Cardiac ventricle fibroblast (primary cell): ENCODE data around the gene SEPHS2. TPM values are rescaled to one million over a fixed set of nuclear protein-coding genes. Genes with fewer than 3 reads are reported as not detected.

Experiments used
- total RNA-seq: library from RNA; depleted of rRNA; stranded (reverse); fragments of >200 nt; gene quantifications from 2 replicates; pipeline ENCODE4 v1.2.3, GENCODE V29; 2015

The SEPHS2 gene
- total RNA-seq = 23.2 and 25.8 TPM in 2 replicates

DNA sequence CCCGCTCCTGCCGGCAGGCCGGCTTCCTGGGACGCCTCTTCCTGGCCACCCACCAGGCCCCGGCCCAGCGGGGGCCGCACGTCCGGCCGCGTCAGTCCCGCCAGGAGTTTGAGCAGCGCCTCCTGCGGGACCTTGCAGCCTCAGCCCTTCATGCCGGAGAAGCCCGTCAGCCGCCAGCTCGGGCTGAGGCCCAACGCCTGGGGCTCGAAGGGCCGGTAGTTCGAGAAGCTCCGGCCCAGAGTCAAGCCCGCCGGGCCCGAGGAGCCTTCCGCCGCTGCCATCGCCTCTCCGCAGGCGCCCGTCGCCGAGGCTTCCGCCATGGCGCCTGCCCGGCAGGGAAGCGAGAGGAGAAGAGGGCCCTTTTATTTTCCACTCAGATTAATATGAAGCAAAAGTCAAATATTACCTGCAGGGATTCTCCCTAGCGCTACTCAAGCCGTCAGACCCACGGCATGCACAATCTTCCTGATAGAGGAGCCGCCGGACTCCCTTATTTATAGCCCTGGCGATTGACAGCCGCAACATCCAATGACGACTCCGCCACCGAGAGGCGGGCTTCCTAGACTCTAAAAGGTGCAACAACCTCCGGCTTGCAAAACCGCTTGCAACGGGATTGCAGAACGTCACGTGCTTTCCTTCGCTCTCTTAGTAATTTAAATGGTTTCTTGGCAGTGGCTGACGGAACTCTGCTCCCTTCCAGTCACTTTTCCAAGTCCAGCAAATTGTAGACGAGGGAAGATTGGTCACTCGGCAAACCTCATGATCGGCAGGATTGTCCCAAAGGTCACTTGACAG lies at the start of gene SEPHS2:
Gene SEPHS2, minus strand, starts transcription at position 467 of the 795 bp plus-strand sequence. Its CDS starts 147 bp downstream, at position 320.

GRCh38 chr16:30472328-30472942 lies 26.8 kb upstream of the SEPHS2 start, which contains the start of gene ITGAL:
Gene ITGAL, plus strand, starts transcription at chr16:30472742. Its CDS starts 96 bp downstream, at chr16:30472838.

DNA sequence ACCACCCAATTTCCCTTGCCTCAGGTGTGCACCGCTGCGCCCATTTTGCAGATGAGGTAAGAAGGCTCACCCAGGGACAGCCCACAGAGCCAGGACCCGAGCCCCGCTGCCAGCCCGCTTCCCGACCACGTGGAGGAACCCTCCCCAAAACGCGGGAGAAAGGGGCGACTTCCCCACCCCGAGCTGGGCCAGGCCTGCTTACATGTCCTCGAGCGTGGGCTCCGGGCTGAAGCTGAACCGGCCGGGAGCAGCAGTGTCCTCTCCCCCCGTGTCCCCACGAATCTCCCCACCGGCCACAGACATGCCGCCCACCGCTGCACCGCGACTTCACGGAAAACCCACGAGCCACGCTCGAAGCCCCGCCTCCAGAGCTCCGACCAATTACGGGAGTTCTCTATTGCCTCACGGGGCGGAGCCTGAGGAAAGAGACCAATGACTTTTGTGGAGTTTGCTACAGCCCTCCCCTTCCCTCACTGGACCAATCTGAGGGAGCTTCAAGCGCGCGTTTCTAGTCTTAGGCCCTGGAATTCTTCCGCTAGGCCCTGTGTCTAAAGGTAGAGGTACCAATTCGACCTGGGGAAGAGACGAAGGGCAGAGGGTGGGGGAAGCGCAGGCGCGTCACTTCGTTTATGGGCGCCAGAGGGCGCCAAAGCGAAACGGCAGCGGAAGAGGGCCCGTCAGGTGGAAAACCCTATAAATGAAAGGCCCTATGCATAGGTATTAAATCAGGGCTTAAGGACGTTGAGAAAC lies 15.8 kb downstream of the SEPHS2 start, which contains the start of gene DCTPP1:
Gene DCTPP1, minus strand, starts transcription at position 353 of the 750 bp plus-strand sequence. Its CDS starts 50 bp downstream, at position 303.

DNA sequence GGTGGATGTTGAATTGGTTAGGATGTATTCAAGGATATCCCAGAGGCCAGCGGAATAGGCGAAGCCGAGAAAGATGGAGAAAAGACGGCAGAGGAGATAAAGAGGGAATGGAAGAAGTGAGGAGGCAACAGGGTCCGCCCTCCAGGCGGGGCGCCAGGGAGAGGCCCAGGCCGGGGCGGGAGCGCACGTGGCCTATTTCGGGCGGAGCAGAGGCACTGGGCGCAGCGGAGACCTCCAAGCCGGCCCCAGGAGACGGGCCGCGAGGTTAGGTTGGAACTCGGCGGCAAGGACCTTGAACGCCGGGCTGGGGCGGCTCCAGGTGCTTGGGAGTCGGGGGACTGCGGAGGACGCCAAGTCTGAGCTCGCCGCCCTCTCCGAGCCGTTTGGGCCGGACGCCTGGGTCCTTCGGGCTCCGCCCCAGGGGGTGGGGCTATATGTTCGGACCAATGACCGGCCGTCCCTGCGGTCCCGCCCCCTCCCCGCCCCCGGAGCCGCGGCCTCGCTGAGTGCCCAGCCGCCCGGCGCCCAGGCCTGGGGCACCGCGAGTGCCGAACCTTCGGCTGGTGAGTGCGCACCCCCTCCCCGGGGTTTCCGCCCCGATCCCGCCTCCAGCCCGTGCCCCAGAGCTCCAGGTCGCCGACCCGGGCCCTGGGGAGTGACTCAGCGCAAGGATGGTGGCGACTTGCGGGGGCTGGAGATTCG lies 38.4 kb downstream of the SEPHS2 start, which contains the start of gene ZNF771:
Gene ZNF771, plus strand, starts transcription at position 505 of the 702 bp plus-strand sequence. CDS start 448 bp downstream, outside the sequence.

GRCh38 chr16:30395155-30395991 lies 50.3 kb downstream of the SEPHS2 start, which contains the start of gene ZNF48:
Gene ZNF48, plus strand, starts transcription at chr16:30395420. Its CDS starts 375 bp downstream, at chr16:30395795.

Other genes starting within 250 kb of the SEPHS2 start
- 2.9 and 14.1 TPM in 2 replicates for gene SULT1A3, start 246.6 kb downstream of the SEPHS2 start, total RNA-seq
- 1.7 and 2.1 TPM in 2 replicates for gene NPIPB13, start 197.4 kb downstream of the SEPHS2 start, total RNA-seq
- gene CD2BP2, start 90.6 kb downstream of the SEPHS2 start, total RNA-seq = 31.3 and 43.4 TPM in 2 replicates
- 33.1 and 39.3 TPM in 2 replicates for gene TBC1D10B, start 75.4 kb downstream of the SEPHS2 start, total RNA-seq
- not detected in 2 replicates for gene MYL11, start 71.1 kb downstream of the SEPHS2 start, total RNA-seq
- 0.50 TPM in 1 of 2 replicates, not detected in the other for gene SEPTIN1, start 63.3 kb downstream of the SEPHS2 start, total RNA-seq
- 2.4 and 3.5 TPM in 2 replicates for gene ZNF48, start 50.5 kb downstream of the SEPHS2 start, total RNA-seq
- gene ZNF771, start 38.3 kb downstream of the SEPHS2 start, total RNA-seq = 28.0 and 32.5 TPM in 2 replicates
- 12.6 and 16.9 TPM in 2 replicates for gene DCTPP1, start 15.8 kb downstream of the SEPHS2 start, total RNA-seq
- gene ITGAL, start 26.9 kb upstream of the SEPHS2 start, total RNA-seq = not detected in 2 replicates
- 15.4 and 18.7 TPM in 2 replicates for gene ZNF768, start 80.7 kb upstream of the SEPHS2 start, total RNA-seq
- 7.8 and 10.0 TPM in 2 replicates for gene ZNF747, start 89.0 kb upstream of the SEPHS2 start, total RNA-seq
- 7.9 and 8.9 TPM in 2 replicates for gene ZNF764, start 112.5 kb upstream of the SEPHS2 start, total RNA-seq
- gene ZNF688, start 125.8 kb upstream of the SEPHS2 start, total RNA-seq = 10.4 and 11.6 TPM in 2 replicates
- gene ZNF785, start 139.8 kb upstream of the SEPHS2 start, total RNA-seq = 6.8 and 18.9 TPM in 2 replicates
- gene ZNF689, start 164.5 kb upstream of the SEPHS2 start, total RNA-seq = 7.1 and 9.8 TPM in 2 replicates
- 16.0 and 24.8 TPM in 2 replicates for gene PRR14, start 205.1 kb upstream of the SEPHS2 start, total RNA-seq
- gene FBRS, start 212.6 kb upstream of the SEPHS2 start, total RNA-seq = 25.1 and 30.0 TPM in 2 replicates